CD8-positive, alpha-beta memory T cell (primary cell): ENCODE results near the gene TIMM29. TPM values are rescaled to one million over a fixed set of nuclear protein-coding genes. Genes with fewer than 3 reads are reported as not detected.

ENCODE experiments used
- CTCF ChIA-PET: fragments of 350-600 bp; sonication (Branson Sonifier 250); formaldehyde crosslinking; loops from one replicate; lab custom pipeline; 2021; ENCODE audit warnings: antibody characterized with exemption; lab: Charles Lee
- POLR2A ChIA-PET: fragments of 350-600 bp; sonication (Branson Sonifier 250); formaldehyde crosslinking; loops from one replicate; lab custom pipeline; 2021; ENCODE audit warnings: antibody characterized with exemption; lab: Charles Lee
- DNase-seq, 5 donors: peaks; one replicate each; pipeline versions ENCODE4 v3.0.0 to v3.0.0-alpha.2; 2020 to 2022; ENCODE audit warnings: mixed read lengths in 1 of 5
- H3K27ac ChIP-seq: one replicate; pipeline ENCODE4 v1.7.0; 2013; ENCODE audit warnings: low read depth, mild to moderate bottlenecking, low read length, moderate library complexity
- H3K27me3 ChIP-seq: 2 replicates; pipeline ENCODE4 v1.7.0; 2013; ENCODE audit warnings: low read length, mild to moderate bottlenecking; ENCODE audit not compliant: insufficient read depth, poor library complexity, severe bottlenecking
- H3K36me3 ChIP-seq: 2 replicates; pipeline ENCODE4 v1.7.0; 2013; ENCODE audit warnings: mild to moderate bottlenecking, low read length, moderate library complexity; ENCODE audit not compliant: insufficient read depth
- H3K4me1 ChIP-seq: 2 replicates; pipeline ENCODE4 v1.7.0; 2013; ENCODE audit warnings: mild to moderate bottlenecking, low read length, moderate library complexity; ENCODE audit not compliant: insufficient read depth
- H3K4me3 ChIP-seq: 2 replicates; pipeline ENCODE4 v1.7.0; 2013; ENCODE audit warnings: mild to moderate bottlenecking, low read length
- H3K9me3 ChIP-seq: 2 replicates; pipeline ENCODE4 v1.7.0; 2013; ENCODE audit warnings: mild to moderate bottlenecking, low read length
- H3K27ac Mint-ChIP-seq, 8 donors: one replicate each; pipeline ENCODE4 v1.8.0; 2020 to 2021; ENCODE audit warnings: mixed read lengths in 8 of 8, mild to moderate bottlenecking in 6 of 8, inconsistent platforms in 3 of 8, moderate library complexity in 3 of 8
- H3K27me3 Mint-ChIP-seq, 2 donors: one replicate each; pipeline ENCODE4 v1.8.0; 2020 to 2021; ENCODE audit warnings: mixed read lengths in 2 of 2, mild to moderate bottlenecking in 1 of 2, moderate library complexity in 1 of 2
- H3K36me3 Mint-ChIP-seq, 3 donors: one replicate each; pipeline ENCODE4 v1.8.0; 2020 to 2021; ENCODE audit warnings: mixed read lengths in 3 of 3, inconsistent platforms in 1 of 3, mild to moderate bottlenecking in 1 of 3
- H3K4me1 Mint-ChIP-seq, 3 donors: one replicate each; pipeline ENCODE4 v1.8.0; 2020 to 2021; ENCODE audit warnings: mixed read lengths in 3 of 3, inconsistent platforms in 1 of 3, mild to moderate bottlenecking in 1 of 3
- H3K4me3 Mint-ChIP-seq, 7 donors: one replicate each; pipeline ENCODE4 v1.8.0; 2020 to 2021; ENCODE audit warnings: mixed read lengths in 7 of 7, mild to moderate bottlenecking in 6 of 7, moderate library complexity in 4 of 7, inconsistent platforms in 2 of 7
- H3K9me3 Mint-ChIP-seq, 5 donors: one replicate each; pipeline ENCODE4 v1.8.0; 2020 to 2022; ENCODE audit warnings: mixed read lengths in 5 of 5, mild to moderate bottlenecking in 3 of 5, moderate library complexity in 2 of 5, inconsistent platforms in 1 of 5
- polyA plus RNA-seq: library from polyadenylated mRNA; unstranded; fragments of 300-500 nt; fragmentation: Illumina TruSeq; gene quantifications from one replicate; pipeline ENCODE4 v1.2.3, GENCODE V29; 2021
- total RNA-seq, 2 experiments: library from RNA; stranded (reverse); gene quantifications; one replicate each; pipeline ENCODE4 v1.2.3, GENCODE V29; 2021

The TIMM29 gene
- total and polyA plus RNA-seq, 3 experiments from 2014 or later, result 22.3 to 36.6 (median 27.0) TPM

DNA sequence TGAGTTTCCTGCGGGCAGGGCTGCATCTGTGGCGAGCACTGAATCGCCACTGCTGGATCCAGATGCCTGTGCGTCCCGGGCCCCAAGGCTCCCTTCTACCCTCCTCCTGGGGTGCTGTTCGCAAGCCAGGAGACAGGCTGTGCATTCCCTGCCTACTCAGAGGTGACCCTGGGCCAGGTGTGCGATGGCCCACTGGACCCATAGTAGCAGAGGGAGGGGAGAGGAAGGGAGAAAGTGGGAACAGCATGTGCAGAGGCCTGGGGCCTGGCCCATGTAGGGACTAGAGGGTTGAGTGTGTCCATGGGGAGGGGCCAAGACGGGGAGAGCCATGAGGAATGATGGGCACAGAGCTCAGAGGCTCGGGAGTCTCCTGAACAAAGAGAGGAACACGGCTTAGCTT, 30.0 kb upstream of the TIMM29 start:
- H3K4me3 Mint-ChIP-seq, result no peak overlapping the region
- no peak overlapping the region for H3K27ac Mint-ChIP-seq
- peaks cover 10 to 18% (median 17%) of the 10 kb centered on the region in 3 donors for H3K4me1 Mint-ChIP-seq

DNA sequence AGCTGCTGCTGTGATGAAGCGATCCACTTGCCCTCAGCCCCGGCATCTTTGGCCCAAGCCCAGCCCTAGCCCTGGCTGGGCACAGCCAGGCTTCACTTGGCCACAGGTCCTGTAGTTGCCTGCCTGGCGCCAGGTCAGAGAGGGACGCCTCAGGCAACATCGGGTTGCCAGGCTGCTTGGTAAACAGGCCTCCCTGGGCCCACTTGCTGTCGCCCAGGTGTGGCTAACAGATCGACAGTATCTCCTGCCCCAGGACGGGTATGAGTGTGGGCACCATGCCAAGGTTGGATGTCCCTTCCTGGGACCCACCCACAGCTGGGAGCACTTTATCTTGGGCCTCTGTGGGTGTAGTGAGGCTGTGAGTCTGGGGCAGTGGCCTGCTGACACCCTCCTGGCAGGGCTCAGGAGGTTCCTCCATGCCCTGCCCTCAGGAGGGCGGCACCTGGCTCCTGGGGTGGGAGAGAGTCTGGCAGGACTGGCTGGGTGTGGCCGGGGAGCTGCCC, 29.4 kb upstream of the TIMM29 start:
- Mint-ChIP-seq H3K9me3 (peaks cover 0 to 5% (median 2%) of the 10 kb centered on the region in 5 donors), H3K27me3 (no peaks in the 10 kb centered on the region), H3K4me3 (no peak overlapping the region), H3K27ac (no peak overlapping the region), H3K4me1 (peaks cover 10 to 18% (median 17%) of the 10 kb centered on the region in 3 donors), H3K36me3 (peaks cover 6 to 7% (median 6%) of the 10 kb centered on the region in 3 donors)
- H3K4me1 ChIP-seq, result no peaks in the 10 kb centered on the region
- no peak overlapping the region for H3K4me3 ChIP-seq
- no peak overlapping the region for H3K27ac ChIP-seq
- no peaks in the 10 kb centered on the region for H3K27me3 ChIP-seq
- peaks cover 4% of the 10 kb centered on the region for H3K9me3 ChIP-seq
- no peak for DNase-seq
- ChIA-PET CTCF (interaction anchor here (1.6 kb wide), 1 partner anchor 137 kb away, joined by 3 read pairs; no protein-coding TSS in a partner anchor), POLR2A (no interaction called here)
- H3K36me3 ChIP-seq, result no peaks in the 10 kb centered on the region

More for the DNA sequence above, 30.0 kb upstream of the TIMM29 start:
- H3K4me3 ChIP-seq, result no peak overlapping the region
- no peak for DNase-seq
- Mint-ChIP-seq H3K27me3 (no peaks in the 10 kb centered on the region), H3K36me3 (peaks cover 4 to 6% (median 5%) of the 10 kb centered on the region in 3 donors), H3K9me3 (peaks cover 0 to 5% (median 0%) of the 10 kb centered on the region in 5 donors)
- no peaks in the 10 kb centered on the region for H3K27me3 ChIP-seq
- ChIA-PET POLR2A (no interaction called here), CTCF (interaction anchor here (1.6 kb wide), 1 partner anchor 137 kb away, joined by 3 read pairs; no protein-coding TSS in a partner anchor)
- H3K36me3 ChIP-seq, result no peaks in the 10 kb centered on the region
- no peaks in the 10 kb centered on the region for H3K4me1 ChIP-seq
- no peak overlapping the region for H3K27ac ChIP-seq
- H3K9me3 ChIP-seq, result peaks cover 4% of the 10 kb centered on the region

DNA sequence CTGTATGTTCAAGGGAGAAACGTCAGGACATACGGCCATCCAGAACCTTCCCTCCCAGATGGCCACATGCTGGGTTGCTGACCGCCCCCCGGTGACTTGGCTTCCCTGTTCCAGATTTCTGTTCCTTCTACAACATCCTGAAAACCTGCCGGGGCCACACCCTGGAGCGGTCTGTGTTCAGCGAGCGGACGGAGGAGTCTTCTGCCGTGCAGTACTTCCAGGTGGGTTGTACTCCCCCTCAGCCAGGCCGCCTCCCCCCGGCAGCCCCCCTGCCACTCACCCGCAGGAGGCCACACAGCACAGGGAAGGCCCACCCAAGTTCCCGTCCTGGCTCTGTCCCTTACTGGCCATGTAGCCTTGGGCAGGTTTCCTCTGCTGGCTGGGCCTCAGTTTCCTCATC, 20.7 kb upstream of the TIMM29 start:
- Mint-ChIP-seq H3K27me3 (no peaks in the 10 kb centered on the region), H3K4me3 (no peak overlapping the region), H3K36me3 (peaks cover 4 to 52% (median 6%) of the 10 kb centered on the region in 3 donors), H3K4me1 (no peaks in the 10 kb centered on the region), H3K9me3 (peaks cover 0 to 2% (median under 1%) of the 10 kb centered on the region in 5 donors), H3K27ac (no peak overlapping the region)
- POLR2A ChIA-PET, result no interaction called here
- CTCF ChIA-PET, result no interaction called here
- no peaks in the 10 kb centered on the region for H3K4me1 ChIP-seq
- peaks cover 2% of the 10 kb centered on the region for H3K9me3 ChIP-seq
- no peak for DNase-seq
- H3K27ac ChIP-seq, result no peak overlapping the region
- H3K4me3 ChIP-seq, result no peak overlapping the region
- H3K36me3 ChIP-seq, result peaks cover 5% of the 10 kb centered on the region
- H3K27me3 ChIP-seq, result no peaks in the 10 kb centered on the region

DNA sequence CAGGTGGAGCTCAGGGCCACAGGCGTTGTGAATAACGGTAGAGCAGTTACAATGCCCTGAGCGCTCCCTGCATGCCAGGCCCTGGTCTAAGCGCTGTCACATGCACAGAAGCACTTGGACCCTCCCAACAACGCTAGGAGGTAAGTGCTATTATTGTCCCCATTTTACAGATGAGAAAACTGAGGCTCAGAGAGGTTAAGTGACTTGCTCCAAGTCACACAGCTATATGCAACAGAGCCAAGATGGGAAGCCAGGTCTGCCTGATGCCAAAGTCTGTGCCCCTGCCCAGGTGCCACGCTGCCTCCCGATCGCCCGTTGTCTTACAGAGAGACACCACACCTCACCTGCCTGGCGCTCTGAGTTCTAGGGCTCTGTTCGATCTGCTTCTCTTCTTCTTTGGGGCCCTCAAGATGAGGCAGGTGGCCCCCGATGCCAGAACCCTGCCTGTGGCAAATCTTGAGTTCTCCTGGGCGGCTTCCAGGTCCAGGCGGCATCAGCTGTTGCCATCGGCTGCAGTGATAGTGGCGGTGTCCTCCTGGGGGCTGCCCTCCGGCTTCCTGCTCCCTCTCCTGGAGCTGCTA, 20.1 kb upstream of the TIMM29 start:
- Histone ChIP-seq H3K4me1 (no peaks in the 10 kb centered on the region), H3K27ac (no peak overlapping the region), H3K27me3 (no peaks in the 10 kb centered on the region), H3K36me3 (peaks cover 5% of the 10 kb centered on the region), H3K4me3 (no peak overlapping the region), H3K9me3 (no peaks in the 10 kb centered on the region)
- Mint-ChIP-seq H3K27ac (no peak overlapping the region), H3K27me3 (no peaks in the 10 kb centered on the region), H3K36me3 (peaks cover 0 to 52% (median 4%) of the 10 kb centered on the region in 3 donors), H3K9me3 (peaks cover 0 to 2% (median 0%) of the 10 kb centered on the region in 5 donors), H3K4me3 (no peak overlapping the region), H3K4me1 (no peaks in the 10 kb centered on the region)
- no peak for DNase-seq
- ChIA-PET CTCF (no interaction called here), POLR2A (no interaction called here)

DNA sequence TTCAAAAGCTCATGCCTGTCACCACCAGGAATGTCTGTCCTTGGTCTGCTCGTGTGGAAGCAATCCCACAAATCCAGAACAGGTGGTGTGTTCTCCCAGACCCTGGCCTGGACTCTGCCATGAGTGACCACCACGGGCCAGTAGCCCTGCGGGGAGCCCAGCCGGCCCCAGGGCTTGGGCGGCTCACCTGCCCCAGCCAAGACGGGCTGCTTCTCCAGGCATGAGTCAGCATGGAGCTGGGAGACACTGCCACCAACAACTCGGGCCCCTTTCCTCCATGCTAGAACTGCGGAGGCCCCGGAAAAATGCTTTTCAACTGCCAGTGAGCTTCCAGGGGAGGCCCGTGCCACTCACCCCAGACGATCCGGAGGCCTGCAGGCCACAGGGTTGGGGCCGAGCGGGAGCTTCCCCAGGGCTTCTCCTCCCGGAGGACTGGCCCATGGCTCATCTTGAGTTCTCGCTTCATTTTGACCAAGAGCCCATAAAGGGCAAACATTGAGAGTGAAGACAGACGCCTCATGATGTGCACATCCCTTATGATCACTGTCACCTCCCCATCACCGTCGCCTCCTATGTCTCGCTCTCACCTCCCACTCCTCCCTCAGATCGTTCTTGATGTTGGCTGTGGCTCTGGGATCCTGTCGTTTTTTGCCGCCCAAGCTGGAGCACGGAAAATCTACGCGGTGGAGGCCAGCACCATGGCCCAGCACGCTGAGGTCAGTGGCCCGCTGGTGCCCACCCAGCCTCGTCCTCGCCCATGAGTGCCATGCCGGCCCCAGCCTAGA, 16.8 kb upstream of the TIMM29 start:
- Mint-ChIP-seq H3K4me1 (no peaks in the 10 kb centered on the region), H3K9me3 (no peaks in the 10 kb centered on the region), H3K27me3 (no peaks in the 10 kb centered on the region), H3K36me3 (peaks cover 0 to 68% (median 2%) of the 10 kb centered on the region in 3 donors), H3K27ac (no peak overlapping the region), H3K4me3 (no peak overlapping the region)
- POLR2A ChIA-PET, result interaction anchor here (1.0 kb wide), 1 partner anchor 50 kb away, joined by 3 read pairs; no protein-coding TSS in a partner anchor
- Histone ChIP-seq H3K36me3 (peaks cover 5% of the 10 kb centered on the region), H3K4me1 (no peaks in the 10 kb centered on the region), H3K27ac (no peak overlapping the region), H3K4me3 (no peak overlapping the region), H3K27me3 (no peaks in the 10 kb centered on the region), H3K9me3 (no peaks in the 10 kb centered on the region)
- CTCF ChIA-PET, result no interaction called here
- no peak for DNase-seq

DNA sequence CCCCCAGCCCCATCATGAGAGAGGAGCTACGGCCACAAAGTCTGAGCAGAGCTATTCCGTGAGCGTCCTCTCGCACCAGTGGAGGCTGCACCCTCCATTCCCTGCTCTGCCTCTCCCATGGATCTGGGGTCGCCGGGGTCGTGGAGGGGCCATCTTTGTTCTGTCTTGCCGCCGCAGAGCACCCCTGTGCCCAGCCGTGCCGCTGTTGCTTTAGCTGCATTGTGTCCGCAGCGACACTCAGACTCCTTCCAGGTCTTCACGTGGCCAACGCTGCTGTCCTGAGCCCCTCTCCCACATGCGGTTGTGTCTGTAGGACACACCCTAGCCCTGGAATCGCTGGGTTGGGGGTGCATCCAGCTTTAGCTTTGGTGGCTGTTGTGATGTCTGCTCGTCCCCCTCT, 16.0 kb upstream of the TIMM29 start:
- no peaks in the 10 kb centered on the region for H3K27me3 Mint-ChIP-seq
- no peaks in the 10 kb centered on the region for H3K9me3 Mint-ChIP-seq
- H3K27ac Mint-ChIP-seq, result peak overlapping the region in 1 of 8 donors; percentile 41
- H3K36me3 ChIP-seq, result peaks cover 5% of the 10 kb centered on the region
- no peaks in the 10 kb centered on the region for H3K9me3 ChIP-seq
- H3K27ac ChIP-seq, result no peak overlapping the region
- no peak overlapping the region for H3K4me3 Mint-ChIP-seq
- no peaks in the 10 kb centered on the region for H3K4me1 Mint-ChIP-seq
- CTCF ChIA-PET, result interaction anchor here (1.0 kb wide), 1 partner anchor 48 kb away, joined by 3 read pairs; no protein-coding TSS in a partner anchor
- POLR2A ChIA-PET, result interaction anchor here (1.0 kb wide), 1 partner anchor 49 kb away, joined by 3 read pairs; no protein-coding TSS in a partner anchor
- H3K4me3 ChIP-seq, result no peak overlapping the region
- H3K4me1 ChIP-seq, result no peaks in the 10 kb centered on the region
- no peaks in the 10 kb centered on the region for H3K27me3 ChIP-seq
- DNase-seq, result no peak
- peaks cover 0 to 68% (median 2%) of the 10 kb centered on the region in 3 donors for H3K36me3 Mint-ChIP-seq

DNA sequence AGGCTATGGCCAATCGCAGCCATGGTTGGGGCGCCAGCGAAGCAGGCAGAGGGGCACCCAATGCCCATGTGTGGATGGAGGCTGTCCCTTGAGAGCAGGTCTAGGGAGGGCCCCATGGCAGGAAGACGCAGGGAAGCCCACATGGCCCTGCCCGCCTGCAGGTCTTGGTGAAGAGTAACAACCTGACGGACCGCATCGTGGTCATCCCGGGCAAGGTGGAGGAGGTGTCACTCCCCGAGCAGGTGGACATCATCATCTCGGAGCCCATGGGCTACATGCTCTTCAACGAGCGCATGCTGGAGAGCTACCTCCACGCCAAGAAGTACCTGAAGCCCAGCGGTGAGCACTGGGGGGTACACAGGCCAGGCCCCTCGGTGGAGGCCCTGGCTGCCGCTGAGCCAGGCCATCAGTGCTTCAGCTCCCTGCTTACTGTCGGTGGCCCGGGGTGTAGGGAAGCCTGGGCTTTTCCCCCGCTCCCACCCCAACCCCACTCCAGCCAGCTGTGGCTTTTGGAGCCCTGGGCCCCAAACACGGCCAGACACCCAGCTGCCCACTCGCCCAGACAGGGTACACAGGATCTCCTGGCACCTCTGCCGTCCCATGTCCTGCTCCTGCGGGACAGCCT, 14.8 kb upstream of the TIMM29 start:
- no peaks in the 10 kb centered on the region for H3K27me3 Mint-ChIP-seq
- ChIA-PET CTCF (interaction anchor here (1.0 to 1.6 kb wide), 2 partner anchors 22 to 49 kb away, joined by 3 to 4 read pairs; no protein-coding TSS in a partner anchor), POLR2A (interaction anchor here (0.7 kb wide), 1 partner anchor 21 kb away, joined by 3 read pairs; no protein-coding TSS in a partner anchor)
- H3K4me1 Mint-ChIP-seq, result no peaks in the 10 kb centered on the region
- no peak overlapping the region for H3K27ac Mint-ChIP-seq
- Histone ChIP-seq H3K27me3 (no peaks in the 10 kb centered on the region), H3K36me3 (peaks cover 3% of the 10 kb centered on the region), H3K4me1 (no peaks in the 10 kb centered on the region), H3K27ac (no peak overlapping the region), H3K9me3 (no peaks in the 10 kb centered on the region), H3K4me3 (no peak overlapping the region)
- no peaks in the 10 kb centered on the region for H3K9me3 Mint-ChIP-seq
- no peak for DNase-seq
- H3K4me3 Mint-ChIP-seq, result no peak overlapping the region
- peaks cover 0 to 62% (median 0%) of the 10 kb centered on the region in 3 donors for H3K36me3 Mint-ChIP-seq
